GM12878 (cell line): ENCODE results near the gene STAG2. TPM values are rescaled to one million over a fixed set of nuclear protein-coding genes. Genes with fewer than 3 reads are reported as not detected.

Experiments
- ATAC-seq: fragments of 200-7000 bp; cut with Tn5 transposase; 3 replicates; pipeline ENCODE4 v1.9.1; 2020; ENCODE audit warnings: mild to moderate bottlenecking, moderate library complexity
- BruUV-seq: library from RNA; stranded (reverse); fragments of 400-500 nt; replicated peaks from 2 replicates; lab custom pipeline; 2021; lab: Mats Ljungman, UMichigan
- CTCF ChIA-PET: fragments of 300-600 bp; sonication (Branson Sonifier 250); formaldehyde crosslinking; extraction: SDS; loops from one replicate; lab custom pipeline; 2021; ENCODE audit warnings: inconsistent platforms; lab: Yijun Ruan, JAX
- POLR2A ChIA-PET: fragments of 350-600 bp; formaldehyde crosslinking; extraction: SDS; loops from one replicate; lab custom pipeline; 2021; ENCODE audit warnings: inconsistent platforms; lab: Charles Lee
- RAD21 ChIA-PET: fragments of 300-600 bp; sonication (Branson Sonifier 250); formaldehyde crosslinking; loops from one replicate; lab custom pipeline; 2023; ENCODE audit warnings: antibody characterized with exemption; ENCODE audit not compliant: unreplicated experiment; lab: Charles Lee
- SMC1A ChIA-PET: fragments of 300-600 bp; sonication (Branson Sonifier 250); formaldehyde crosslinking; loops from one replicate; lab custom pipeline; 2023; ENCODE audit not compliant: unreplicated experiment, uncharacterized antibody; lab: Charles Lee
- DNase-seq: peaks from one replicate; pipeline ENCODE4 v3.0.0-alpha.2; 2011; ENCODE audit warnings: low read depth, low spot score
- FAIRE-seq: peaks from 3 replicates; lab custom pipeline; 2011; peaks lifted over from hg19 to GRCh38; lab: Jason Lieb, UNC
- H2AFZ ChIP-seq: 2 replicates; pipeline ENCODE4 v1.6.0; 2011; ENCODE audit warnings: low read depth, low read length, control low read depth; ENCODE audit not compliant: control insufficient read depth
- H3K27ac ChIP-seq: 2 replicates; pipeline ENCODE4 v1.5.1; 2011; ENCODE audit warnings: control low read depth; ENCODE audit not compliant: control insufficient read depth, insufficient read depth
- H3K27me3 ChIP-seq, 2 experiments: replicated peaks in 1 of 2; 2 replicates each; pipeline versions ENCODE4 v1.6.0 to v1.6.1; 2011; ENCODE audit warnings: low read length in 1 of 2; ENCODE audit not compliant: control insufficient read depth in 2 of 2, insufficient read depth in 2 of 2
- H3K36me3 ChIP-seq, 2 experiments: 2 replicates each; pipeline ENCODE4 v1.5.1; 2011; ENCODE audit warnings: low read length in 1 of 2; ENCODE audit not compliant: control insufficient read depth in 2 of 2, insufficient read depth in 2 of 2
- H3K4me1 ChIP-seq: 2 replicates; pipeline ENCODE4 v1.6.1; 2011; ENCODE audit warnings: mild to moderate bottlenecking, low read length, moderate library complexity, mixed read lengths; ENCODE audit not compliant: control insufficient read depth, insufficient read depth
- H3K4me2 ChIP-seq: 2 replicates; pipeline ENCODE4 v1.6.0; 2011; ENCODE audit warnings: control low read depth; ENCODE audit not compliant: control insufficient read depth, insufficient read depth
- H3K4me3 ChIP-seq: fragments of 200-600 bp; sonication (generic); 2 replicates; pipeline ENCODE4 v1.5.1; 2016
- H3K79me2 ChIP-seq: 2 replicates; pipeline ENCODE4 v1.6.0; 2011; ENCODE audit warnings: low read length; ENCODE audit not compliant: control insufficient read depth, insufficient read depth
- H3K9ac ChIP-seq: 2 replicates; pipeline ENCODE4 v1.8.0; 2011; ENCODE audit warnings: low read length, control low read depth, mixed read lengths; ENCODE audit not compliant: control insufficient read depth, insufficient read depth
- H3K9me3 ChIP-seq: replicated peaks from 3 replicates; pipeline ENCODE4 v1.5.1; 2011; ENCODE audit warnings: mild to moderate bottlenecking, low read length; ENCODE audit not compliant: control insufficient read depth, insufficient read depth
- H4K20me1 ChIP-seq: 2 replicates; pipeline ENCODE4 v1.6.0; 2011; ENCODE audit not compliant: control insufficient read depth, insufficient read depth
- CTCF ChIP-seq, 3 experiments: IDR thresholded peaks in 2 of 3; conservative IDR thresholded peaks in 1 of 3; 2 replicates each; pipeline ENCODE4 v1.5.1; 2011; ENCODE audit warnings: low read depth in 3 of 3, low read length in 3 of 3, mild to moderate bottlenecking in 3 of 3, control low read depth in 2 of 3, moderate library complexity in 2 of 3, inconsistent platforms in 1 of 3, mixed read lengths in 1 of 3; ENCODE audit not compliant: control insufficient read depth in 2 of 3, insufficient read depth in 1 of 3; ENCODE audit errors: extremely low read depth in 1 of 3
- FOS ChIP-seq: IDR thresholded peaks from 3 replicates; pipeline ENCODE4 v1.6.1; 2011; ENCODE audit warnings: borderline replicate concordance; ENCODE audit not compliant: insufficient read length; ENCODE audit errors: extremely low read depth
- JUND ChIP-seq: IDR thresholded peaks from 2 replicates; pipeline ENCODE4 v1.6.1; 2012; ENCODE audit warnings: low read depth, mild to moderate bottlenecking, low read length, improper control_type of control experiment, moderate library complexity
- NR2C1 ChIP-seq: fragments of 450-650 bp; IDR thresholded peaks from 2 replicates; pipeline ENCODE4 v1.6.1; 2017; ENCODE audit warnings: antibody characterized with exemption, mild to moderate bottlenecking, moderate library complexity
- REST ChIP-seq: IDR thresholded peaks from 2 replicates; pipeline ENCODE4 v1.6.1; 2012; ENCODE audit warnings: mild to moderate bottlenecking, low read depth, low read length
- SUPT20H ChIP-seq: IDR thresholded peaks from 2 replicates; pipeline ENCODE4 v1.6.1; 2011; ENCODE audit warnings: low read depth, mild to moderate bottlenecking, low read length, moderate library complexity, borderline replicate concordance; ENCODE audit not compliant: control insufficient read depth
- TARDBP ChIP-seq: IDR thresholded peaks from 2 replicates; pipeline ENCODE4 v1.6.1; 2016; ENCODE audit warnings: borderline replicate concordance
- TCF7 ChIP-seq: IDR thresholded peaks from 2 replicates; pipeline ENCODE4 v1.6.1; 2014; ENCODE audit warnings: antibody characterized with exemption, borderline replicate concordance
- USF1 ChIP-seq: IDR thresholded peaks from 2 replicates; pipeline ENCODE4 v1.6.1; 2011; ENCODE audit warnings: borderline replicate concordance, low read depth, mild to moderate bottlenecking, moderate library complexity, mixed read lengths, low read length; ENCODE audit not compliant: insufficient read depth; ENCODE audit errors: extremely low read length
- ZNF217 ChIP-seq: fragments of 450-650 bp; IDR thresholded peaks from 2 replicates; pipeline ENCODE4 v1.6.1; 2017; ENCODE audit warnings: antibody characterized with exemption, mild to moderate bottlenecking
- ZNF24 ChIP-seq: fragments of 450-650 bp; IDR thresholded peaks from 2 replicates; pipeline ENCODE4 v1.6.1; 2017; ENCODE audit warnings: antibody characterized with exemption, mild to moderate bottlenecking
- ZNF687 ChIP-seq: fragments of 450-650 bp; IDR thresholded peaks from 2 replicates; pipeline ENCODE4 v1.6.1; 2017; ENCODE audit warnings: mild to moderate bottlenecking, moderate library complexity
- ZSCAN29 ChIP-seq: fragments of 450-650 bp; IDR thresholded peaks from 2 replicates; pipeline ENCODE4 v1.6.1; 2017; ENCODE audit warnings: mild to moderate bottlenecking, moderate library complexity
- WGBS: methylation state at CpG from one replicate; pipeline ENCODE4 v1.1.6; 2016; ENCODE audit warnings: low lambda C conversion rate; ENCODE audit not compliant: insufficient replicate concordance, insufficient coverage; ENCODE audit errors: missing lambda C conversion rate; 5-methylcytosine and 5-hydroxymethylcytosine counted together
- in situ Hi-C: fragments of 300-500 bp; cut with MboI; formaldehyde crosslinking; loops from 9 replicates; pipeline ENCODE4 v1.14.3; 2018; ENCODE audit warnings: mixed read lengths
- intact Hi-C: fragments of 100-400 bp; cut with micrococcal nuclease; formaldehyde crosslinking; loops from one replicate; pipeline ENCODE4 v1.14.2; 2022; ENCODE audit not compliant: unreplicated experiment
- polyA plus RNA-seq, 11 experiments: library from polyadenylated mRNA; depleted of rRNA in 4 of 11; unstranded in 6 of 11; stranded (reverse) in 5 of 11; fragments of >200 nt; fragmentation: Nextera tagmentation in 4 of 11; fragmentation: Illumina TruSeq in 1 of 11; extraction: Ambion mirVana in 4 of 11; extraction: Trizol in 1 of 11; gene quantifications; 1 replicate in 1 of 11; 2 replicates in 10 of 11; pipeline versions ENCODE4 v1.2.1 to v1.2.3, GENCODE V29; 2011 to 2016; ENCODE audit warnings: inconsistent platforms in 2 of 11, missing spikeins in 2 of 11, low read depth in 1 of 11
- total RNA-seq, 4 experiments: library from RNA; depleted of rRNA in 3 of 4; stranded (reverse); fragments of >200 nt in 3 of 4; fragmentation: Illumina TruSeq in 1 of 4; extraction: Trizol in 1 of 4; gene quantifications; 2 replicates each; pipeline versions ENCODE4 v1.2.1 to v1.2.3, GENCODE V29; 2013 to 2021

The STAG2 gene
- total and polyA plus RNA-seq, 10 of the 15 experiments (the other 5 are each of a cell fraction or from before 2014, with no cell fraction given) = 26.9 to 84.2 (median 46.7) TPM

GRCh38 chrX:124015721-124016120 is 54.2 kb downstream of the STAG2 start:
- FAIRE-seq (no peak), ATAC-seq (no peak)
- in situ Hi-C loops = no loop called here
- TF ChIP-seq NR2C1 (no peak), CTCF (IDR thresholded peaks at IDR 0.05 in 2 of 3, conservative IDR thresholded peaks at IDR 0.05 in 1 of 3; ENCODE audit: control insufficient read depth in 2 of 3, extremely low read depth in 1 of 3, insufficient read depth in 1 of 3, low read depth in 3 of 3, low read length in 3 of 3) (no peak), TARDBP (no peak), REST (no peak), ZSCAN29 (no peak), SUPT20H (no peak), ZNF217 (no peak), ZNF24 (no peak), FOS (no peak), JUND (no peak), TCF7 (no peak), ZNF687 (no peak), USF1 (no peak)

More at GRCh38 chrX:124015721-124016120, 54.2 kb downstream of the STAG2 start:
- Histone ChIP-seq H3K9ac (no peak overlapping the region), H3K4me2 (no peak overlapping the region), H3K36me3 (no peaks in the 10 kb centered on the region), H2AFZ (no peak overlapping the region), H3K79me2 (peaks cover 64% of the 10 kb centered on the region), H3K4me3 (no peak overlapping the region), H3K9me3 (no peaks in the 10 kb centered on the region), H3K27ac (no peak overlapping the region), H3K27me3 (no peaks in the 10 kb centered on the region), H4K20me1 (no peaks in the 10 kb centered on the region; the same call in 1 of the 2 replicates), H3K4me1 (no peaks in the 10 kb centered on the region)
- WGBS = 100% methylated on average over 1 of the region's 1 CpG
- no peak for DNase-seq
- CTCF ChIA-PET = no interaction called here
- RAD21 ChIA-PET = interaction anchor here (0.8 kb wide), 1 partner anchor 9 kb away, joined by 3 read pairs; no protein-coding TSS in a partner anchor
- intact Hi-C loops = loop anchor here (5.0 kb wide), 1 partner anchor 53 kb away; the partner anchor contains the start of gene STAG2
- POLR2A ChIA-PET = no interaction called here
- SMC1A ChIA-PET = interaction anchor here (0.7 to 1.5 kb wide), 4 partner anchors 15 to 25 kb away, joined by 3 to 4 read pairs (median 3); no protein-coding TSS in a partner anchor
- no TSS peak for BruUV-seq
